HG03108 (cell line): ENCODE measurements around the gene CHCHD6.

ENCODE experiments used
- ATAC-seq: cut with Tn5 transposase; IDR thresholded peaks from one replicate; pipeline ENCODE4 v1.9.1; 2021; ENCODE audit warnings: moderate library complexity; ENCODE audit not compliant: unreplicated experiment

Gene CHCHD6

GRCh38 chr3:126956361-126956760, 252.3 kb downstream of the CHCHD6 start:
- no peak for ATAC-seq

- ATAC-seq, result no peak
These were observed 253.0 kb downstream of the CHCHD6 start for GRCh38 chr3:126956866-126957650.

GRCh38 chr3:126957776-126958637, 254.0 kb downstream of the CHCHD6 start:
- no peak for ATAC-seq

DNA sequence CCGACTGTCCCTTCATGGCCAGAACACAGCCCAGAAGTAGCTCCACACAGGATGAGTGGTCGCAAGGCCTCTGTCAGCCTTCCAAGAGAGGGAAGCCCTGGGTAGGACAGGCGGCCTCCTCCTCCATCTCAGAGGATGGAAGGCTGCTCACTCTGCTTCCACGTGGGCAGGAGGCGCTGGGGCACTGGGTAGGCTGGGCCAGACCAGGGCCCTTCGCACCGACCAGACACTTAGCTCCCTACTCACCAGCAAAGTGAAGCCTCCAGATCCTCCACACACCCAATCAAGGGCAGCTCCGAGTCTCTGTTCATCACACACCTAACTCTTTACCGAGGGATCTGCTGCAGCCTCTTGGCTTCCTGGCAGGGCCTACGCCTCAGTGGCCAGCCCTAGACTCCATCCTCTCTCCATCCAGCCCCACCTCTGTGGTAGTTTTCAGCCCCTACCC, 254.6 kb downstream of the CHCHD6 start:
- no peak for ATAC-seq

DNA sequence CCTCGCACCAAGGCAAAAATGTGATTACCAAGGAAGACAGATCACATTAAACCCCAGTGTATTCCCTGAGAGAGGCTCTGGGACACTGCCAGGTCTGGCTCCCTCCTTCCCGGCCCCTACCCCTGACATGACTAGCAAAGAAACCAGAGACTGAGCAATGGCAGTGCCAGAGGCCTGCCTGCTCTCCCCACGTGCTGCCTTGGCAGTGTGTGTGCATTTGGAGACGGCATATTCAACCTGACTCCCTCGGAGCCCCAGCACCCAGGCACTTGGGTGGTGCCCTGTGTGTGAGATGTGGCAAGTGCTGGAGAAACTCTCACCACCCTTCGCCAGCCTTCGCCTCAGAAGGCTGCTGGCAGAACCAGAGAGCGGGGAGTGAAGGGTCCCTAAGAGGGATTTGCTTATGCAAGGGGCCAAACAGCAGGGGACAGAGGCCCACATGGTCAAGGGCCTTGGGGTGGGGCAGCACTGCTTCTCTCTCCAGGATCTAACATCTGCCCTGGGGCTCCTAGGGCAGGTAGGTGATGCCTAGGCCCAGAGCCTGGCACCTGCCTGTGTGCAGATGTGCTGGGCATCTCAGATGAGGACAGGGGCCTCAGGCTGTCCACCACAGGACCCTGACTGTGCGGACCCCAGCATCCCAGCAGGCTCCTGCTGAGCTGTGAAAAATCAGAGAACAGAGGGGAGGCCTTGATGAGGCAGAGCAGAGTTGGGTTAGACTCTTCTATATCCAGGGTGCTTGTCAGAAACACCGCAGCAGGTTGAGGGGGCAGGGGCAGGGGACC, 255.3 kb downstream of the CHCHD6 start:
- ATAC-seq, result no peak

DNA sequence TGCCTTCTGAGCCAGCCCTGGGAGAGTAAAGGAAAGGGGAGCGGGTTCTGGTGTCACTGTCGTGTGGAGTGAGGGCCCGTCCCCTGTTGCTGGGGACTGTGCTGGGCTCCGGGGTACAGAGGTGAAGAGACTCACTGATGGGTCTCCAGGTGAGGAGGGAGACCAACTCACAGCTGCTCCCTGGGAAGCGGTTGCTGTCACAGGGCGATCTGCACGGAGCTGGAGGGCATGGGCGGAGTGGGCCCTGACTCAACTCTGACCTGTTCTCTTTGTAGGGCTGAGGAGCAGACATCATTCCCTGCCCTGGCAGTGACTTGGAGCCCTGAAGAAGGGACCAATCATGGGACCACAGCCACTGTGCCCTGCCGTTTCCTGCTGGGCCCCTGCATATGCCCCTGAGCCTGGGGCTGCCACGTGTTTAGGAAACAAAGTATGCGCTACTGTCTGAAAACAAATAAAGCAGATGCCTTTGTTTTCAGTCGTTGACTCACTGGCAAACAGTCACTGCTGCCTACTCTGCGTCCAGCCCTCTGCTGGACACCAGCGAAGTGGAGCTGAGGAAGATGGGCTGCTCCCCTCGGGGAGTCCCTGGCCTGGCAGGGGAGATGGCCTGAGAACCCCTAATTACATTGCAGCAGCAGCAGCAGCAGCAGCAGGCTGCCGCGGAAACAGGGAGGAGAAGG, 256.0 kb downstream of the CHCHD6 start:
- ATAC-seq, result no peak

DNA sequence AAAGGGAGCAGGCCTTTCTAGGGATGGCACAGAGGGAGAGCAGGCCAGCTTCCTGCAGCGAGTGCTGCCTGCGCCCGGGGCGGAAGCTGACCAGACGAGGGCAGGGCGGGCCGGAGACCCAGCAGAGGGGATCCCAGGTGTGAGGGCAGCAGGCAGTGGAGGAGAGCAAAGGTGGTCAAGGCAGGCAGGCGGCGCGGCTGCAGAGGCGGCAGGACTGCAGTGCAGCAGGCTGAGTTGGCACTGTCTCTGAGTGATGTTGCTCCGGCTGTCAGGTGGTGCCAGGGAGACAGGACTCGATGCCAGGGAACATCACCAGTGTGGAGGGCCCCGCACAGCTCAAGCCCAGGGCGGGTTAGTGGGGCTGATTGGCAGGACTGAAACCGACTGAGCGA, 256.6 kb downstream of the CHCHD6 start:
- ATAC-seq, result no peak

GRCh38 chr3:126961191-126961790, 257.3 kb downstream of the CHCHD6 start:
- peak; percentile 68 for ATAC-seq

DNA sequence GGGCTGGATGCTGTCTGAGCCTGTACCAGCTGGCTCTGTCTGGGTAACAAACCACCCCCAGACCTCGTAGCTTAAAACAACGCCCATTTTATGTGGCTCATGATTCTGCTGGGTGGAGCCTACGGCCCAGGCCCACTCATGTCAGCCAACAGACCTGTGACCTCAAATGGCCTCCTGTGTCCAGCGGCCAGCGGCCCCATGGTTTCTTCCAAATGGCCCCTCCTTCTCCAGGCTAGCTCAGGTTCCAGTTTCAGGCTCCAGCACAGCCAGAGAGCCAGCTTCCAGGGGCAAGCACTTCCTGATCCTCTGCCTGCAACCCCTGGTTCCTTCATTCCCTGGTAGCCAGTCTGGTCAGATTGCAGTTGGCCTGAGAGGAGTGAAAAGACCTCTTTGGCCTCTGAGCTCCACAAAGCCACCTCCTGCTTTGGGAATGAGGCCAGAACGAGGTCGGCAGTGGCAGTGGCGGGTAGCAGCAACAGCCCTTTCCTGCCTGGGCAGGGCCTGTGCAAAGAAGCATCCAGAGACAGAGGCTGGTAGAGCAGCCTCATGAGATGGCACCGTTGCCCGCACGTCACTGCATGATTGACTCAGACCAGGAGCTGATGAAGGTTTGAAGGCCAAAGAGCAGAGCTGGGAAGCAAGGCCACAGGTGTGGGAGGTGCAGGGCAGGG, 257.9 kb downstream of the CHCHD6 start:
- no peak for ATAC-seq

GRCh38 chr3:126962756-126963155, 258.7 kb downstream of the CHCHD6 start:
- no peak for ATAC-seq

- no peak for ATAC-seq
These were observed 259.5 kb downstream of the CHCHD6 start for GRCh38 chr3:126963261-126964190.

DNA sequence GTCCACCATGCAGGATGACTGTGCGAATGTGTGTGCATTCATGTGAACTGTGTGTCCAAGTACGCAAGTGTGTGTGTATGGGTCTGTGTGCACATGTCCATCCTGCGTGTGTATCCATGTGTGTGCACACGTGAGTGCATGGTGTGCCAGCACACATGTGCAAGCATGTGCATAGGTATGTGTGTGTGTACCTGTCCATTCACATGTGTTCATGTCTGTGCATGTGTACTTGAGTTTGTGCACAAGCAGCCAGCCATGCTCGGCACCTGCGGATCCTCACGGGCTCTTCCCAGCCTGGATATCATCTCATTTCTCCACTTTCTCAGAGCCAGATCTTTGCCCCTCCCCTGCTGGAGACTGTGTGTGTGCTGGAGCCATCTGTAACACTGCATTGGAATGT, 260.2 kb downstream of the CHCHD6 start:
- no peak for ATAC-seq

DNA sequence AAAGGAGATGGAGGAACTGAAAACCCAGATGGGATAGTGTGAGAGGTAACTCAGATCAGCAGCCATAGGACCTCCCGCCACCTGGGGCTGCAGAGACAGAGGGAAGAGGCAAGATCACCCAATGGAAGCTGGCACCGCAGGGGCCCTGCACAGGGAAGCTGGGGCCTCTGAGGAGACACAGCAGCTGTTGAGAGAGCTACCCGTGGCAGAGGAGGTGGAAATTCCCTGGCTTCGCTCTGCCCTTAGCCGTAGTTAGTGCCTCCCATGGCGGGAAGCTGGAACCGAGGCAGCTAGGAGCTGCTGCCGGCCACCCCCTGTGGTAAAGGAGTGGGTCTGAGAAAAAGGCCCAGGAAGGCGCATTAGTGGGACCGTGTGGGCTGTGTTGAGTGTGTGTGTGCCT, 260.9 kb downstream of the CHCHD6 start:
- no peak for ATAC-seq

- no peak for ATAC-seq
These were observed 261.6 kb downstream of the CHCHD6 start for GRCh38 chr3:126965526-126966080.

DNA sequence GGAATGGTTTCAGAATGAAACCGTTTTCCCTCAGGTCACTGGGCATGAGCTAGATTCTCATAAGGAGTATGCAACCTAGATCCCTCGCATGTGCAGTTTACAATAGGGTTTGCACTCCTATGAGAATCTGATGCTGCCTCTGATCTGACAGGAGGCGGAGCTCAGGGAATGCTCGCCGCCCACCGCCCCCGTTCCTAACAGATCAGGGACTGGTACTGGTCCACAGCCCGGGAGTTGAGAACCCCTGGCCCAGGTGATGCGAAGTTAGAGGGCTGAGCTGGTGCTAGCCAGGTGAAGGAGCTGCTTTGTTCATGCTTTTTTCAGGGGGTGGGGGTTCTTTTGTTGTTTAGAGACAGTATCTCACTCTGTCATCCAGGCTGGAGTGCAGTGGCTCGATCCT, 263.3 kb downstream of the CHCHD6 start:
- ATAC-seq, result no peak

- ATAC-seq, result no peak
These were observed 264.7 kb downstream of the CHCHD6 start for GRCh38 chr3:126968391-126969390.

GRCh38 chr3:126969586-126969985, 265.5 kb downstream of the CHCHD6 start:
- no peak for ATAC-seq
